HFF-Myc (cell line): ENCODE measurements around the gene NR2F2.
"Not testable (repeated sequence)": the region's sequence is repeated elsewhere in the genome, so short reads cannot be mapped to it uniquely, and the experiment has no call there.

Experiments used
- DNase-seq: peaks from one replicate; pipeline ENCODE4 v3.0.0-alpha.2; 2011; ENCODE audit warnings: low read depth; ENCODE audit errors: extremely low read depth
- H3K4me3 ChIP-seq: replicated peaks from 2 replicates; pipeline ENCODE4 v1.5.1; 2011; ENCODE audit warnings: low read depth, mild to moderate bottlenecking, control low read depth, low read length
- TF ChIP-seq, protein P1 (sequence below): IDR thresholded peaks from 2 replicates; pipeline ENCODE4 v1.5.1; 2012; ENCODE audit warnings: mild to moderate bottlenecking, low read depth, low read length, control low read depth; ENCODE audit errors: missing control alignments

The NR2F2 gene

DNA sequence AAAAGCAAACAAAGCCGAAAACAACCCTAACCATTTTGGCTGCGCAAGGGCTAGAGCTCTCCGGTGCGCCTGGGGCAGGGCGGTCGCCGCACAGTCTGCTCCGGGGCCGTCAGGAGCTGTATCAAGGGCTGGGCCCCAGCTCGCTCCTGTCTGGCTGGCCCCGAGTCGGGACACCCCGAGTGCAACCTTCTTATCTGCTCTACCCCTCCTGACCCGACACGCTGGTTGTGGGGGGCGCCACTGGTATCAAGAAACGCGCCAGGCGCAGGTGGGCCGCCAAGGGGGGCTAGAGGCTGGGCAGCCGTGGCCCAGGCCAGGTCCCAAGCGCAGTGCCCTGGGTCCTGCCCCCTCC, 36.0 kb downstream of the NR2F2 start:
- no peak overlapping the region for H3K4me3 ChIP-seq
- TF ChIP-seq, protein P1, sequence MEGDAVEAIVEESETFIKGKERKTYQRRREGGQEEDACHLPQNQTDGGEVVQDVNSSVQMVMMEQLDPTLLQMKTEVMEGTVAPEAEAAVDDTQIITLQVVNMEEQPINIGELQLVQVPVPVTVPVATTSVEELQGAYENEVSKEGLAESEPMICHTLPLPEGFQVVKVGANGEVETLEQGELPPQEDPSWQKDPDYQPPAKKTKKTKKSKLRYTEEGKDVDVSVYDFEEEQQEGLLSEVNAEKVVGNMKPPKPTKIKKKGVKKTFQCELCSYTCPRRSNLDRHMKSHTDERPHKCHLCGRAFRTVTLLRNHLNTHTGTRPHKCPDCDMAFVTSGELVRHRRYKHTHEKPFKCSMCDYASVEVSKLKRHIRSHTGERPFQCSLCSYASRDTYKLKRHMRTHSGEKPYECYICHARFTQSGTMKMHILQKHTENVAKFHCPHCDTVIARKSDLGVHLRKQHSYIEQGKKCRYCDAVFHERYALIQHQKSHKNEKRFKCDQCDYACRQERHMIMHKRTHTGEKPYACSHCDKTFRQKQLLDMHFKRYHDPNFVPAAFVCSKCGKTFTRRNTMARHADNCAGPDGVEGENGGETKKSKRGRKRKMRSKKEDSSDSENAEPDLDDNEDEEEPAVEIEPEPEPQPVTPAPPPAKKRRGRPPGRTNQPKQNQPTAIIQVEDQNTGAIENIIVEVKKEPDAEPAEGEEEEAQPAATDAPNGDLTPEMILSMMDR = no peak
- DNase-seq = no peak

DNA sequence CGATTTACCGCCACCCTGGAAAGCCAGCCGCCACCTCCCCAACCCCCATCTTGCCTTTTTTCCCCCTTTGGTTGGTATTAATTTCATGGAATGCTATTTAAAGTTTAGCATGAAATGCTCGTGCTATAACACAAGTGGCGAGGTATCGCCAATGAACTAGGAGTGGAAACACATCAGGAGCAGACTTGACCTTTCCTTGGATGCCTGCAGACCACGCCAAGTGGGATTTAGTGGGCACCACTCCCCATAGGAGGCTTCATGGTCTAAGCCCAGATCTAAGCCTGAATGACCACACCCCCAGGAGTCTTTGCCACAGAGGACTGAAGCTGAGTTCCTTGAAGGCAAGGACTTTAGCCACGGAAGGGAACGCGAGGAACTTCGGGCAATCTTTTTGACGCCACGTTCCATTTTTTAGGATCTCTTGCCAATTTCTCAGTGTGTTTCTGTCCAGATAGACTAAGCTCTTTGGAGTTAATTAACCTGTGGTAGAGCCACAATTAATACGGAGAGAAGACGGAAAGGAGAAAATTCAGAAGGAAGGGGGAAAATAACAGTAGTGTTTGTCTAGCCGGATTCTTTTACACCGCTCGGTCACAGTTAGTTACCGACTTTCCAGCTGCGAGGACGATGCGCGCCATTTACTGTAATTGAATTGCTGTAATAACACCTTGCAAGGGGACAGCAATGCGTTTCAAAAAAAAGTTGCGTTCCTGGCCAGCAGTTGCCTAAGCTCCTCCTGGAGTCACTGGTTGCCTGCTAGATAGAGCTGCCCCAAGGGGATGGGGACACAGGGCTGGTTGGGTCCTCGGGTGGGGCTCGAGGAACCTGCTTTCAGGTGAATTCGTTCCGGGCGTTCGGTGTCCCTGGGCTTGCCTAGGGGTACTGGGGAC, 37.1 kb downstream of the NR2F2 start:
- DNase-seq = no peak
- H3K4me3 ChIP-seq = no peak overlapping the region
- TF ChIP-seq, protein P1 = no peak

DNA sequence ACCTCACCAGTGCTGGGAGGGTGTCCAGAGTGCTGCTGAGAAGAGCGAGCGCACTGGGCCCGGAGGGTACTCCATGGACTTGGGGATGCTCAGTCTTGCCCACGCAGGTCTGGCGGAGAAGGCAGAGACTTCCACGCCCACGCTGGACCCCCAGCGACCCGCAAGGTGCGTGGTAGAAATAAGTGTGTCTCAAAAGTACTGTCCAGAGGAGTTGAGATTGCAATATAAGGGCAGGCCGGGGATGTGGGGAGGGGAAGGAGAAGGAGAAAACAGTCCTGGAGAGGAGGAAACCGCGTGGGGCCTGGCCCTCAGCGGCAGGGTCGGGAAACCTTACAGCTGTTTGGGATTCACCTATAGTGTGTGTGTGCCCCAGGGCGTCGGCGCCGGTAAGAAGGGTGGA, 38.9 kb downstream of the NR2F2 start:
- H3K4me3 ChIP-seq = no peak overlapping the region
- TF ChIP-seq, protein P1 = no peak
- DNase-seq = no peak

DNA sequence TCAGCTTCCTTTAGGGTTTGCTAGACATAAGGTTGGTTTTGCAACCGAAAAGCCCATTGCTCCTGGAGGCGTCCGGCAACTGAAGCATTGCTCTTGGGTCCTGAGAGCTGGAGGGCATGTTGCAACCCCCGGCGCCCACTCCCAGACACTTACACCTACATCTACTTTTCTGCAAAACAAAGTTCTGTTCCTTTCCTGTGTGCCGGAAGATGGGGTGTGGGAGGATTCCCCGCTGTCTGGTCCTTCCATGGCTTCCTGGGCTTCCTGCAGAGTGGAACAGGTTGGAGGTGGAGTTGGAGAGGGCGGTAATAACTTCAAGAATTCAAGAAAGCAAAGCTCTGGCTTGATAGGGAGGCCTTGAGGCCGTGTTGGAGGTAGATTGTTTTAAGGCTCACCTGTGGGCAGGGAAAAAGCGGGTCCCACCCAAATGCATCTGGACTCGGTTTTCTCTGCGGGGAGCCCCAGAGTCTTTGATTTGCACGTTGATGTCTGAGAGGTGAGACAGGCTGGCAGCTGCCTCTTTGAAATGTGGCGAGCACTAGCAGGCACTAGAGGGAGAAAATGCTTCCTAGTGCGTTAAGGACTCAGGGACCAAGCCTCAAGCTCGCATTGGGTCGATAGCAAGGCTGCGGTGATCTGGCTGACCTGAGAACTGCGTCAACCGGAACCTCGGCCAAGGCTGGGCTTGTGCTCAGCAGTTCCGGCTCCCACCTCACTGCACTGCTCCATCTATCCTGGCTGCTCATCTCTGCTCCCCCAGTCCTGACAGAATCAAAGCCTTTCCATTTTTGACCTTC, 39.5 kb downstream of the NR2F2 start:
- no peak overlapping the region for H3K4me3 ChIP-seq
- DNase-seq = no peak

DNA sequence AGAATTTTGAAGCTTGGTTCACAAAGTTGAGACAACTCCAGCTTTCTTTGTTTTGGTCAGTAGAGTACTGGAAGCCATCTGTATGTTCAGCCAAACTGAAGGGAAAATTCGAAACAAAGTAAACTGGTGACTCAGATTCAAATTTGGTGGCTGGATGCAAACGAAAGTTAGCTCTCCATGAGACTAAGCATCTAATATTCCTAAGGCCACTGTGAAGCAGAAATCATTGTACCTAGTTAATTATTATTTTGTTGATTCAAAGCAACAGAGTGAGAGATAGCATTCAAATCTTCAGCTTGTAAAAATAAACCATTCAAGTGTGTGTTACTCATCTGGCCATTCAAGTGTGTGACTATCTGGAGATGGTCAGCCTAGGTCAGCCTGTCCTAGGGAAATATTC, 42.1 kb downstream of the NR2F2 start:
- H3K4me3 ChIP-seq = no peak overlapping the region
- no peak for DNase-seq
- TF ChIP-seq, protein P1 = no peak

More for the DNA sequence above, 39.5 kb downstream of the NR2F2 start:
- TF ChIP-seq, protein P1 = no peak

DNA sequence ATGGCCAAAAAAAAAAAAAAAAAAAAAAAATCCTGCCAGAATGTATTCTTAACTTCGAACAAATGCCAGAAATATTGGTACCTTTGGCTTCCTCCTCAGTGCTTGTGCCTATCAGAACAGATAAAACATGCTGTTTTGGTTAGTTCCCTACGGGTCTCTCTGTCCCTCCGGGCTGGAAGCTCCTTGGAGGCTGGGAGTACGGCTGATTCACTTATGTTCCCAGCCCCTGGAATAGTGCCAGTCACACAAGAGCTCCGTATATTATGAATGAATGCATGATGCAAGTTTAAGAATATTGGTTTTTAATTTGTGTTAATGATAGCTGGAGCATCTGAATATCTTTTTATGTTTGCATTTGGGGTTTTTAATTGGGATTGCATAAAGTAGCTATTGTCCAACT, 44.0 kb downstream of the NR2F2 start:
- H3K4me3 ChIP-seq = no peak overlapping the region
- TF ChIP-seq, protein P1 = no peak
- DNase-seq = no peak

DNA sequence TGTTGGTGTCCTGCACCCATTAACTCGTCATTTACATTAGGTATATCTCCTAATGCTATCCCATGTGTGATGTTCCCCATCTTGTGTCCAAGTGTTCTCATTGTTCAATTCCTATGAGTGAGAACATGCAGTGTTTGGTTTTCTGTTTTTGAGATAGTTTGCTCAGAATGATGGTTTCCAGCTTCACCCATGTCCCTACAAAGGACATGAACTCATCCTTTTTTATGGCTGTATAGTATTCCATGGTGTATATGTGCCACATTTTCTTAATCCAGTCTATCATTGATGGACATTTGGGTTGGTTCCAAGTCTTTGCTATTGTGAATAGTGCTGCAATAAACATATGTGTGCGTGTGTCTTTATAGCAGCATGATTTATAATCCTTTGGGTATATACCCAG, 49.1 kb downstream of the NR2F2 start:
- H3K4me3 ChIP-seq, DNase-seq: not testable (repeated sequence)
